ENCODE data around the gene TARS1.
A peak's percentile ranks its signal among the peaks of the same experiment; 100 is the strongest.

The TARS1 gene

DNA sequence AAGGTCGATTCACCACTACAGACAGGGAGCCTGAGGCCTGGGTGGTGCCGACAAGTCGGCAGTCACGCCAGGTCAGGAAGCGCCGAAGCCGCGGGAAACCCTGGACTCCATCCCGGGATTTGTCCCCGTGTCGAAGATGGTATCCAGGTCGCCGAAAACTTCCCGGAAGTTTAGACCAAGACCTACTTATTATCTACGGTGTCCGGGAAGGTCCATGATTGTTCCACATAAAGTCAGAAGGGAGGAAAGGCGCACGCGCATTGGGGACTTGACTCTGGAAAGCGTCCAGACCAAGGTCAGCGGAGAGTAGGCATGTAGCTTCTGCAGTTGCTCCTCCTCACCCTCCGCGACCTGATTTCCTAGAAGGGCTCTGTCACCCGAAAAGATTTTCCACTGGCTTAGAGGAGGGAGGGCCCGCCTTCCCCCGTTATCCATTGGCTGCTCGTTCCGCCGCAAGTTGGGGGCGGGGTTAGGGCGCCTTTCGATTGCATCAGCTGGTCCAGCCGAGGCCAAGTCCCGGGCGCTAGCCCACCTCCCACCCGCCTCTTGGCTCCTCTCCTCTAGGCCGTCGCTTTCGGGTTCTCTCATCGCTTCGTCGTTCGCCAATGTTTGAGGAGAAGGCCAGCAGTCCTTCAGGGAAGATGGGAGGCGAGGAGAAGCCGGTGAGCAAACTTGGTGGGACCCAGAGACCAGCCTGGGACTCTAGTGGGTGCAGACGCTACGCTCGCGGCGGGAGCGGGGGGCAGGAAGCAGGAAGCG, at the start of gene TARS1 (continued):
- TF ChIP-seq, protein P1, sequence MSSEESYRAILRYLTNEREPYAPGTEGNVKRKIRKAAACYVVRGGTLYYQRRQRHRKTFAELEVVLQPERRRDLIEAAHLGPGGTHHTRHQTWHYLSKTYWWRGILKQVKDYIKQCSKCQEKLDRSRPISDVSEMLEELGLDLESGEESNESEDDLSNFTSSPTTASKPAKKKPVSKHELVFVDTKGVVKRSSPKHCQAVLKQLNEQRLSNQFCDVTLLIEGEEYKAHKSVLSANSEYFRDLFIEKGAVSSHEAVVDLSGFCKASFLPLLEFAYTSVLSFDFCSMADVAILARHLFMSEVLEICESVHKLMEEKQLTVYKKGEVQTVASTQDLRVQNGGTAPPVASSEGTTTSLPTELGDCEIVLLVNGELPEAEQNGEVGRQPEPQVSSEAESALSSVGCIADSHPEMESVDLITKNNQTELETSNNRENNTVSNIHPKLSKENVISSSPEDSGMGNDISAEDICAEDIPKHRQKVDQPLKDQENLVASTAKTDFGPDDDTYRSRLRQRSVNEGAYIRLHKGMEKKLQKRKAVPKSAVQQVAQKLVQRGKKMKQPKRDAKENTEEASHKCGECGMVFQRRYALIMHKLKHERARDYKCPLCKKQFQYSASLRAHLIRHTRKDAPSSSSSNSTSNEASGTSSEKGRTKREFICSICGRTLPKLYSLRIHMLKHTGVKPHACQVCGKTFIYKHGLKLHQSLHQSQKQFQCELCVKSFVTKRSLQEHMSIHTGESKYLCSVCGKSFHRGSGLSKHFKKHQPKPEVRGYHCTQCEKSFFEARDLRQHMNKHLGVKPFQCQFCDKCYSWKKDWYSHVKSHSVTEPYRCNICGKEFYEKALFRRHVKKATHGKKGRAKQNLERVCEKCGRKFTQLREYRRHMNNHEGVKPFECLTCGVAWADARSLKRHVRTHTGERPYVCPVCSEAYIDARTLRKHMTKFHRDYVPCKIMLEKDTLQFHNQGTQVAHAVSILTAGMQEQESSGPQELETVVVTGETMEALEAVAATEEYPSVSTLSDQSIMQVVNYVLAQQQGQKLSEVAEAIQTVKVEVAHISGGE (tag by site-specific recombination; conservative IDR thresholded peaks at IDR 0.05; ENCODE audit: low read depth) = peak; percentile 90
- TF ChIP-seq ZNF302 (tag by site-specific recombination; IDR thresholded peaks at IDR 0.05; ENCODE audit: low read depth) (no peak), EGR2 (tag by site-specific recombination; IDR thresholded peaks at IDR 0.05; ENCODE audit: low read depth) (peak; percentile 92), ZNF350 (tag by site-specific recombination; IDR thresholded peaks at IDR 0.05) (no peak), ZBTB17 (tag by site-specific recombination; IDR thresholded peaks at IDR 0.05) (peak; percentile 96), ZNF473 (tag by site-specific recombination; IDR thresholded peaks at IDR 0.05) (no peak), ZNF596 (tag by site-specific recombination; IDR thresholded peaks at IDR 0.05) (no peak), ZNF324 (tag by site-specific recombination; IDR thresholded peaks at IDR 0.05) (0 out of 2 replicates have a peak, but pooled peaks have one; percentile 10), SALL2 (tag by site-specific recombination; IDR thresholded peaks at IDR 0.05; ENCODE audit: borderline replicate concordance) (no peak), ZBTB7A (tag by site-specific recombination; IDR thresholded peaks at IDR 0.05; ENCODE audit: low read depth) (no peak; the same call in 1 of the 2 replicates), ZNF776 (tag by site-specific recombination; IDR thresholded peaks at IDR 0.05; ENCODE audit: borderline replicate concordance) (no peak), ZNF311 (tag by site-specific recombination; IDR thresholded peaks at IDR 0.05; ENCODE audit: borderline replicate concordance) (no peak), ZNF701 (tag by site-specific recombination; IDR thresholded peaks at IDR 0.05) (no peak), ZNF624 (tag by site-specific recombination; IDR thresholded peaks at IDR 0.05) (no peak), FEZF1 (tag by site-specific recombination; IDR thresholded peaks at IDR 0.05) (no peak; the same call in 1 of the 2 replicates), SCRT1 (tag by site-specific recombination; IDR thresholded peaks at IDR 0.05; ENCODE audit: borderline replicate concordance) (0 out of 2 replicates have a peak, but pooled peaks have one; percentile 24), ZNF354C (tag by site-specific recombination; IDR thresholded peaks at IDR 0.05; ENCODE audit: borderline replicate concordance, low read depth) (no peak), ZNF558 (tag by site-specific recombination; IDR thresholded peaks at IDR 0.05) (0 out of 2 replicates have a peak, but pooled peaks have one; percentile 37), ZNF843 (tag by site-specific recombination; IDR thresholded peaks at IDR 0.05) (0 out of 2 replicates have a peak, but pooled peaks have one; percentile 33), GLI2 (tag by site-specific recombination; IDR thresholded peaks at IDR 0.05; ENCODE audit: borderline replicate concordance, low read depth) (no peak; the same call in 1 of the 2 replicates), ZFP41 (tag by site-specific recombination; IDR thresholded peaks at IDR 0.05; ENCODE audit: borderline replicate concordance) (no peak), ZNF221 (tag by site-specific recombination; IDR thresholded peaks at IDR 0.05; ENCODE audit: borderline replicate concordance) (no peak), HOXD13 (CRISPR knock-in tag; IDR thresholded peaks at IDR 0.05; ENCODE audit: borderline replicate concordance) (peak; percentile 61; the same call in 1 of the 2 replicates)
- TF ChIP-seq, protein P2, sequence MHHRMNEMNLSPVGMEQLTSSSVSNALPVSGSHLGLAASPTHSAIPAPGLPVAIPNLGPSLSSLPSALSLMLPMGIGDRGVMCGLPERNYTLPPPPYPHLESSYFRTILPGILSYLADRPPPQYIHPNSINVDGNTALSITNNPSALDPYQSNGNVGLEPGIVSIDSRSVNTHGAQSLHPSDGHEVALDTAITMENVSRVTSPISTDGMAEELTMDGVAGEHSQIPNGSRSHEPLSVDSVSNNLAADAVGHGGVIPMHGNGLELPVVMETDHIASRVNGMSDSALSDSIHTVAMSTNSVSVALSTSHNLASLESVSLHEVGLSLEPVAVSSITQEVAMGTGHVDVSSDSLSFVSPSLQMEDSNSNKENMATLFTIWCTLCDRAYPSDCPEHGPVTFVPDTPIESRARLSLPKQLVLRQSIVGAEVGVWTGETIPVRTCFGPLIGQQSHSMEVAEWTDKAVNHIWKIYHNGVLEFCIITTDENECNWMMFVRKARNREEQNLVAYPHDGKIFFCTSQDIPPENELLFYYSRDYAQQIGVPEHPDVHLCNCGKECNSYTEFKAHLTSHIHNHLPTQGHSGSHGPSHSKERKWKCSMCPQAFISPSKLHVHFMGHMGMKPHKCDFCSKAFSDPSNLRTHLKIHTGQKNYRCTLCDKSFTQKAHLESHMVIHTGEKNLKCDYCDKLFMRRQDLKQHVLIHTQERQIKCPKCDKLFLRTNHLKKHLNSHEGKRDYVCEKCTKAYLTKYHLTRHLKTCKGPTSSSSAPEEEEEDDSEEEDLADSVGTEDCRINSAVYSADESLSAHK (tag by site-specific recombination; IDR thresholded peaks at IDR 0.05) = no peak
- TF ChIP-seq, protein P3, sequence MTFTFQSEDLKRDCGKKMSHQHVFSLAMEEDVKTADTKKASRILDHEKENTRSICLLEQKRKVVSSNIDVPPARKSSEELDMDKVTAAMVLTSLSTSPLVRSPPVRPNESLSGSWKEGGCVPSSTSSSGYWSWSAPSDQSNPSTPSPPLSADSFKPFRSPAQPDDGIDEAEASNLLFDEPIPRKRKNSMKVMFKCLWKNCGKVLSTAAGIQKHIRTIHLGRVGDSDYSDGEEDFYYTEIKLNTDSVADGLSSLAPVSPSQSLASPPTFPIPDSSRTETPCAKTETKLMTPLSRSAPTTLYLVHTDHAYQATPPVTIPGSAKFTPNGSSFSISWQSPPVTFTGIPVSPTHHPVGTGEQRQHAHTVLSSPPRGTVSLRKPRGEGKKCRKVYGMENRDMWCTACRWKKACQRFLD (tag by site-specific recombination; IDR thresholded peaks at IDR 0.05) = no peak
- TF ChIP-seq, protein P4, sequence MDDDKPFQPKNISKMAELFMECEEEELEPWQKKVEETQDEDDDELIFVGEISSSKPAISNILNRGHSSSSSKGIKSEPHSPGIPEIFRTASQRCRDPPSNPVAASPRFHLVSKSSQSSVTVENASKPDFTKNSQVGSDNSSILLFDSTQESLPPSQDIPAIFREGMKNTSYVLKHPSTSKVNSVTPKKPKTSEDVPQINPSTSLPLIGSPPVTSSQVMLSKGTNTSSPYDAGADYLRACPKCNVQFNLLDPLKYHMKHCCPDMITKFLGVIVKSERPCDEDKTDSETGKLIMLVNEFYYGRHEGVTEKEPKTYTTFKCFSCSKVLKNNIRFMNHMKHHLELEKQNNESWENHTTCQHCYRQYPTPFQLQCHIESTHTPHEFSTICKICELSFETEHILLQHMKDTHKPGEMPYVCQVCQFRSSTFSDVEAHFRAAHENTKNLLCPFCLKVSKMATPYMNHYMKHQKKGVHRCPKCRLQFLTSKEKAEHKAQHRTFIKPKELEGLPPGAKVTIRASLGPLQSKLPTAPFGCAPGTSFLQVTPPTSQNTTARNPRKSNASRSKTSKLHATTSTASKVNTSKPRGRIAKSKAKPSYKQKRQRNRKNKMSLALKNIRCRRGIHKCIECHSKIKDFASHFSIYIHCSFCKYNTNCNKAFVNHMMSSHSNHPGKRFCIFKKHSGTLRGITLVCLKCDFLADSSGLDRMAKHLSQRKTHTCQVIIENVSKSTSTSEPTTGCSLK (tag by site-specific recombination; IDR thresholded peaks at IDR 0.05) = no peak
- TF ChIP-seq, protein P5, sequence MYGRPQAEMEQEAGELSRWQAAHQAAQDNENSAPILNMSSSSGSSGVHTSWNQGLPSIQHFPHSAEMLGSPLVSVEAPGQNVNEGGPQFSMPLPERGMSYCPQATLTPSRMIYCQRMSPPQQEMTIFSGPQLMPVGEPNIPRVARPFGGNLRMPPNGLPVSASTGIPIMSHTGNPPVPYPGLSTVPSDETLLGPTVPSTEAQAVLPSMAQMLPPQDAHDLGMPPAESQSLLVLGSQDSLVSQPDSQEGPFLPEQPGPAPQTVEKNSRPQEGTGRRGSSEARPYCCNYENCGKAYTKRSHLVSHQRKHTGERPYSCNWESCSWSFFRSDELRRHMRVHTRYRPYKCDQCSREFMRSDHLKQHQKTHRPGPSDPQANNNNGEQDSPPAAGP (tag by site-specific recombination; IDR thresholded peaks at IDR 0.05) = no peak
